Activated gamma-delta T cell (primary cell): ENCODE measurements around the gene OXGR1.
"Not testable (repeated sequence)": the region's sequence is repeated elsewhere in the genome, so short reads cannot be mapped to it uniquely, and the experiment has no call there.

ENCODE experiments used
- DNase-seq: peaks from one replicate; lab custom pipeline; 2025; lab: John Stamatoyannopoulos, UW

Gene OXGR1

GRCh38 chr13:97005625-97006262, 11.5 kb upstream of the OXGR1 start:
- DNase-seq, result no peak

GRCh38 chr13:97004886-97005285, 10.6 kb upstream of the OXGR1 start:
- no peak for DNase-seq

GRCh38 chr13:97004096-97004876, 10.0 kb upstream of the OXGR1 start:
- no peak for DNase-seq

GRCh38 chr13:97003071-97003470, 8.8 kb upstream of the OXGR1 start:
- DNase-seq, result no peak

GRCh38 chr13:97002581-97002980, 8.3 kb upstream of the OXGR1 start:
- DNase-seq, result no peak

- DNase-seq, result no peak
Observed at GRCh38 chr13:97001636-97002035, 7.4 kb upstream of the OXGR1 start.

GRCh38 chr13:97000295-97000925, 6.1 kb upstream of the OXGR1 start:
- no peak for DNase-seq

GRCh38 chr13:96999091-96999490, 4.8 kb upstream of the OXGR1 start:
- no peak for DNase-seq

GRCh38 chr13:96998051-96998450, 3.8 kb upstream of the OXGR1 start:
- no peak for DNase-seq

- DNase-seq, result no peak
Observed at GRCh38 chr13:96996886-96997285, 2.6 kb upstream of the OXGR1 start.

GRCh38 chr13:96996107-96996506, 1.8 kb upstream of the OXGR1 start:
- DNase-seq, result no peak

GRCh38 chr13:96994858-96995243, 575 bp upstream of the OXGR1 start:
- DNase-seq, result no peak

- no peak for DNase-seq
Observed at GRCh38 chr13:96993634-96994016, 651 bp downstream of the OXGR1 start.

GRCh38 chr13:96992633-96993032, 1.6 kb downstream of the OXGR1 start:
- no peak for DNase-seq

- no peak for DNase-seq
Observed at GRCh38 chr13:96991072-96991471, 3.2 kb downstream of the OXGR1 start.

GRCh38 chr13:96988441-96988840, 5.8 kb downstream of the OXGR1 start:
- DNase-seq, result no peak

GRCh38 chr13:96984051-96984508, 10.2 kb downstream of the OXGR1 start:
- DNase-seq, result no peak

- DNase-seq, result no peak
Observed at GRCh38 chr13:96982672-96983071, 11.6 kb downstream of the OXGR1 start.

GRCh38 chr13:96979861-96980260, 14.4 kb downstream of the OXGR1 start:
- DNase-seq, result not testable (repeated sequence)

GRCh38 chr13:96968027-96968426, 26.2 kb downstream of the OXGR1 start:
- DNase-seq, result no peak

GRCh38 chr13:96967248-96967745, 27.0 kb downstream of the OXGR1 start:
- no peak for DNase-seq

GRCh38 chr13:96966415-96967102, 27.7 kb downstream of the OXGR1 start:
- no peak for DNase-seq
